ENCODE data around the gene HACD2.

DNA sequence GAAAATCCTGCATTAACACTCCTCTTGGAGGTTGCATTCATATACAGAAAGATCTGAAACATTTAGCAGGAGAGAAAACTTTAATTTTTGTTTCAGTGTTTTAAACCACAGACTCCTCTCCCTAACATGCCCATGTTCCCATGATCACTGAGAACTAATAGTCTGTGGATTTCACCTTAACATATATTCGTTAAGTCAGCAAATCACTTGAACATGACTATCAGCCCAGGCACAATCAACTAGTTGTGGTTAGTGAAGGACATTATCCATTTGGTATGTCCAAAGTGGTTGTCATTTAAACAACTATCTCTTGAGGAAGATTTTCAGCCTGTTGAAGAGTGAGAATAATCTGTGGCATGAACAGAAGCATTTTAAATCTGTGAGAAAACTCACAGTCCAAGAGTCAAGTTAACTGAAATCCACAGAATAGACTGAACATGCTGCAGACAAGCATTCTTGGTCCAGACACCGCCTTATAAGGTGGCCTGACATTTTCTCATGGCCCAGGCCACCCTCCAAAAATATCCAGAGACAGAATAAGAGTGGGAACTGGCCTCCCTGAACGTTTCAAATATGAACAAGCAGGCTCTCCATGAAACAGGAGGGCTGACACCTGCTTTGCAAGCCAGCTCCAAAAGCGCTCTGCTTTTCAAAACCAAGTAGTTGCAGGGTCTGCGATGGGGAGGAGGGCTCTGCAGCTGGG lies 96.1 kb downstream of the HACD2 start:
- TF ChIP-seq, protein P1, sequence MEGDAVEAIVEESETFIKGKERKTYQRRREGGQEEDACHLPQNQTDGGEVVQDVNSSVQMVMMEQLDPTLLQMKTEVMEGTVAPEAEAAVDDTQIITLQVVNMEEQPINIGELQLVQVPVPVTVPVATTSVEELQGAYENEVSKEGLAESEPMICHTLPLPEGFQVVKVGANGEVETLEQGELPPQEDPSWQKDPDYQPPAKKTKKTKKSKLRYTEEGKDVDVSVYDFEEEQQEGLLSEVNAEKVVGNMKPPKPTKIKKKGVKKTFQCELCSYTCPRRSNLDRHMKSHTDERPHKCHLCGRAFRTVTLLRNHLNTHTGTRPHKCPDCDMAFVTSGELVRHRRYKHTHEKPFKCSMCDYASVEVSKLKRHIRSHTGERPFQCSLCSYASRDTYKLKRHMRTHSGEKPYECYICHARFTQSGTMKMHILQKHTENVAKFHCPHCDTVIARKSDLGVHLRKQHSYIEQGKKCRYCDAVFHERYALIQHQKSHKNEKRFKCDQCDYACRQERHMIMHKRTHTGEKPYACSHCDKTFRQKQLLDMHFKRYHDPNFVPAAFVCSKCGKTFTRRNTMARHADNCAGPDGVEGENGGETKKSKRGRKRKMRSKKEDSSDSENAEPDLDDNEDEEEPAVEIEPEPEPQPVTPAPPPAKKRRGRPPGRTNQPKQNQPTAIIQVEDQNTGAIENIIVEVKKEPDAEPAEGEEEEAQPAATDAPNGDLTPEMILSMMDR (IDR thresholded peaks at IDR 0.05) = no peak
- TF ChIP-seq EZH2 (IDR thresholded peaks at IDR 0.05) (no peak), EZH2phosphoT487 (IDR thresholded peaks at IDR 0.05) (no peak)
